GM21515 (cell line): Measurements from ENCODE around the gene LHFPL5.

Experiments
- ATAC-seq: cut with Tn5 transposase; IDR thresholded peaks from one replicate; pipeline ENCODE4 v1.9.1; 2021; ENCODE audit not compliant: unreplicated experiment

Gene LHFPL5

DNA sequence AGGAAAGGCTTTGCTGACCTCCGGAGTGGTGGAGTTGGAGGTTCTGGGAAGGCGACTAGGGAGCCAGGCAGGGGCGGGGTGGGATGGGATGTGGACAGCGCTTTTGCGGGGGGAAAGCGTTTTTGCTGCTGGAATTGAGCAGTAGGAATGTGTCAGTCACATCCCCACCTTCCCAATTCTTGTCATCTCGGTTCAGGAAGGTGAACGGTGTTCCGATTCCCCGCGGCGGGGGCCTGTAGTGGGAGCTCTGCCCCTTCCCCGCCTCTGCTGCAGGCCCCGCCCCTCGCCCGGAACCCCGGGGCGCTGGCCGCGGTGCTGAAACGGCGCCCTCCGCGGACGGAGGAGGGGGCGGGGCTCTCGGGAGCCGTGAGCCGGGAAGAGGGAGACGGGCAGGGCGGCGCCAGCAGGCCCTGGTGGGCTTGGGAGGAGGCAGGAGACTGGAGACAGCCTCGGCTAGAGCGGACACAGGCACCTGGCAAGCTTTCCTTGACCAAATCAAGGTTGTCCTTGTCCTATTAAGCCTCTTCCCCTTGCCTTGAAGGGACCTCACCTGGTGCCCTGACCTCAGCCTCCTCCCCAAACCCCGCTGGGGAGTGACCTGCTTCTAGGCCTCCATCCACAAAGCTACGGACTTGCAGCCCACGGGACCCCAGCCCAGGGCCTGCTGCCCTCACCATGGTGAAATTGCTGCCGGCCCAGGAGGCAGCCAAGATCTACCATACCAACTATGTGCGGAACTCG lies at the start of gene LHFPL5:
LHFPL5 (plus strand) TSS at position 357 of the 741 bp plus-strand sequence; CDS start at position 676, 319 bp downstream.
- no peak for ATAC-seq

DNA sequence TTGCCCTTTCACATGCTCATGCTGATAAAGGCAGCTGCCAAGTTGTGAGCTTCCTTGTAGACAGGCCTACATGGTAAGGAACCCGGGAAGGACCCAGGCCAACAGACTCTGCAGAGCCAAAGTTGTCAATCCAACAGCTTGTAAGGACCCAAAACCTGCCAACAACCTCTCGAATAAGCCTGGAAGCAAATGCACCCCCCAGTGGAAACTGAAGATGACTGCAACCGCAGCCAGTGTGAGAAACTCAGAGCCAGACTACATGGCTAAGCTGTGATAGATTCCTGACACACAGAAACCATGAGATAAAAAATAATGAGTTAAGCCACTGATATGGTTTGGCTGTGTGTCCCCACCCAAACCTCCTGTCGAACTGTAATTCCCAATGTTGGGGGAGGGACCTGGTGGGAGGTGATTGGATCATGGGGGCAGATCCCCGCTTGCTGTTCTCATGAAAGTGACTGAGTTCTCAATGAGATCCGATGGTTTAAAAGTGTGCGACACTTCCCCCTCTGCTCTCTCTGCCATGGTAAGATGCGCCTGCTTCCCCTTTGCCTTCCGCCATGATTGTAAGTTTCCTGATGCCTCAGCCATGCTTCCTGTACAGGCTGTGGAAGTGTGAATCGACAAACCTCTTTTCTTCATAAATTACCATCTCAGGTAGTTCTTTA lies 47.6 kb upstream of the LHFPL5 start:
- no peak for ATAC-seq

DNA sequence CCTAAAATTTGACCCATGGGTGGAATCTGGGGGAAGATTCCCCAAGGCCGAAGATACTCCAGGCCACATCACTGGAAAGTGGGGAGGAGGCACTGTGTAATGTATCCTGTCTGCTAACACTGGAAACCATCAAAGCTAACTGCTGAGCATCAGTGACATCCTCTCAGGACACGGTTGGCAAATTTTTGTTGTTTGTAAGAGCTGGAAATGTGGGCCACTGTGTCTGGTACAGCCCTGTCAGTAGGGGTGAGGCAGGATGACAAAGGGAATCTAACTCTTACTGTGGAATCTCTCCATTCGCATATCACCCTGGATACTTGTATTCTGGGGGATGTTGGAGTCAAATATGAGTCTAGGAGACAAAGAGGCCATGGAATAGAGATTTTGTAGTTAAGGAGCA lies 45.7 kb upstream of the LHFPL5 start:
- no peak for ATAC-seq

DNA sequence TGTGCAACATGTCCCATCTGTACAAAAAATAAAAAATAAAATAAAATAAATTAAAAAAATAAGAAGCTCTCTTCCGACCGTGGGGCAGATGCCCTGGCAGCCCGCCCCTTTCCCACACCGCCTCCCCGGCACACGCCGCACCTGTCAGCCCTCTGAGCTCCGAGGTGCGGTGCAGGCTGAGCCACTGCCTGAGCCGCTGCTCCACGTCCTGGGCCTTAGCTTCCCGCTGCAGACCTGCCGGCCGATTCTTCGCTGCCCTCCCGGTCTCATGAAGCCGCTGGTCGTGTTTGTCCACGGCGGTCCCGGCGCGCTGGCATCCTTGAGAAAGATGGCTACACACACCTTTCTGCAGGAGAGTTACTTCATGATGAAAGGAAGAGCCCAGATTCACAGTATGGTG lies 39.4 kb upstream of the LHFPL5 start:
- ATAC-seq: no peak

DNA sequence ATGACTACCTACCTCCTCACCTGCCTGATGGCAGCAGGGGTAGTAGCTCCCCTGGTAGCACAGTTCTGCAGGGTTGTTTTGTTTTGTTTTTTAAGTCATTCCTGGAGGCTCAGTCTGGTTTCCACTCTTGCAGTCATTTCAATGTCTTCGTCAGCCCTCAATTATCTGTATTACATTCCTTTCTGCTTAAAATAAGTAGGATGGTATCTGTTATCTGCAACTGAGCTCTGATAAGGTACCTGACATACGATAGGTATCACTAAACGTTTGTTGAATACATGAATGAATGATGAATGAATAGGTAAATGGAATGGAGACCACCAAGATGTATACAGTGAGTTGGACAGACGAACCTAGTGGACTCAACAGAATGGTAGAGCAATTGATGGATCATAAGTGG lies 35.9 kb upstream of the LHFPL5 start:
- no peak for ATAC-seq

DNA sequence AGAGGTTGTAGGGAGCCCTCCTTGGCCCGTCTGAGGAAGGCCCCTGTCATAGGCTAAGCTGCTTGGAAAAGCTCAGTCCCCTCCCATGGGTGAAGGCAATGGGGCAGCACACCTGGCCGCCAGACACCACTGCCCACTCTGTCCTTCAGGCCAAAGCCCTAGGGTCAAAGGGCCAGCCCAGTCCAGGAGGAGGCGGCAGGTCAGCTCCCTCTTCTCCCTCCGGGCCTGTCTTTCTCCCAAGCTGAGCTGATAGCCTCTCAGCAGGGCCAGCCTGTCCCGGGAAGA lies 33.9 kb upstream of the LHFPL5 start:
- no peak for ATAC-seq

DNA sequence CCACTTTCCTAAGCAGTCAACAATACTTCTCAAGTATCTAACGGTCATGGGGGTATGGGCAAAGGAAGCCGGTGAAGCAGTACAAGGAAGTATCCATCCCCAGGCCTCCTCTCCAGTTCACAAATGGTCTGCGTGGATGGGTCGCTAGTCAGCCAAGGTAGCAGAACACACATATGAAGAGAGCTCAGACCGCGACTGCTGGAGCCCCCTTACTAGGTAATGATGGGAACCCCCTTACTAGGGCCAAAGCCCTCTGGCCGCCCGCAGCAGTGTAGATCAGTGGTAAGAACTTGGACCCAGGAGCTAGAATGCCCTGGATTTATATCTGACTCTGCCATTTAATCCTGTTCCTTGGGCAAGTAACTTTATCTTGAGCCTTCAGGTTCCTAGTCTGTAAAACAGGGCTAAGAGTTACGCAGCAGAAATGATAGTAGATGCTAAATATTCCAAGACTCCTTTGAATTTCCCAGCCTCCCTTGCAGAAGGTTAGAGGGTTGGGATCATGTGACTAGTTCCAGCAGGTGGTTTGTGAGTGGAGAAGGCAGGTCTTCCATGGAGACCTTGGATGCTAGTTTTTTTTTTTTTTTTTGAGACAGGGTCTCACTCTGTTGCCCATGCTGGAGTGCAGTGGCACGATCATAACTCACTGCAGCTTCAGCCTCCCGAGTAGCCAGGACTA lies 30.9 kb upstream of the LHFPL5 start:
- ATAC-seq: no peak

DNA sequence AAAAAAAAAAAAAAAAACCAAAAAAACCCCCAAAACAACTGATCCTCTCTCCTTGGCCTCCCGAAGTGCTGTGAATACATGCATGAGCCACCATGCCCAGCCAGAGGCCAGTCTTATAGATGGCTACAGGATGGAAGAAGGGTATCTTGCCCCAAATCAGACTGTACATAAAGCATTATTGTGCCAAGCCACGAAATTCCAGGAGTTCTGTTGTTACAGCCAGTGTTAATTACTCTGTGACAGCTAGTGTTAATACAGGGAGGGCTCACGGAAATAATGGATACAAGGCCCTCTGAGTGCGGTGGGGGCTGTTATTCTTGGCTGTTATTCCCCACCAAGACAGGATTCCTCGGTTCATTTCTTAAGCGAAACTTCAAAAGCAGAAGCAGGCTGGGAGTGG lies 30.1 kb upstream of the LHFPL5 start:
- no peak for ATAC-seq

DNA sequence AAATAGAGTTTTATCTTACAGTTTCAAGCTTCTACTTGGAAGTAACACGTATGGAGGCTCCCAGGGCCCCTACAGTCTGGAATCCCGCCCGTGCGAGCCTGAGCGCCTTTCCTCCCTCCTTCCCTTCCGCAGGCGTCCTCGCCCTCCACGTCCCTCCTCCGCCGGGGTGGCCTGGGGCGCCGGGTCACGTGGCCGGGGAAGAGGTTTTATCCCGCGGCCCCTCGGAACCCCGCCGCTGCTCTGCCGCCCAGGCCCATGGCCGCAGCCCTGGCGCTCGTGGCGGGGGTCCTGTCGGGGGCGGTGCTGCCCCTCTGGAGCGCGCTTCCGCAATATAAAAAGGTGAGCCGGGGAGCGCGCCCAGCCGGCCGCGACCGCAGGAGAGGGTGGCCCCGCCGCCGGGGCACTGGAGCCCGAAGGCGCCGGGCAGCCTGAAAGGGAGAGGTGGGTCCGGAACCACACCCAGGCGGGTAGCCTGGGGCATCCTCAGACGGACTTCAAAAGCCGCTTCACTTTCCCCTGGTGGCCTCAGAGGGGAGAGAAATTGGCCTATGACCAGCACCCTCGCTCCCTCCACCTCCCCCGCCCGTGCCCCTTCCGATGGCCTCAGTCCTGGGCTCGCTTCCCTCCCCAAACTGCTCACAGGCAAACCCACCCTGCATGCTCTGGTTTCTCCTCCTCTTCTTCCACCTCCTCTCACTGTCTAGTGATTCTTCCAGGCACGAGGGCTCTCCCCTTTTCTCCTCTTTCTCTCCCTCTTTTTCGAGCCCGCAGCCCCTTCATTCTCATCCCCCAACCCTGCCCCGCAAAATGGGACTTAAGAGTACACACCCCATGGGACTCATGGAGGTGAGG lies 28.6 kb upstream of the LHFPL5 start, which contains the start of gene CLPSL2:
CLPSL2 (plus strand) TSS at position 235 of the 852 bp plus-strand sequence; CDS start at position 256, 21 bp downstream.
- ATAC-seq: no peak

DNA sequence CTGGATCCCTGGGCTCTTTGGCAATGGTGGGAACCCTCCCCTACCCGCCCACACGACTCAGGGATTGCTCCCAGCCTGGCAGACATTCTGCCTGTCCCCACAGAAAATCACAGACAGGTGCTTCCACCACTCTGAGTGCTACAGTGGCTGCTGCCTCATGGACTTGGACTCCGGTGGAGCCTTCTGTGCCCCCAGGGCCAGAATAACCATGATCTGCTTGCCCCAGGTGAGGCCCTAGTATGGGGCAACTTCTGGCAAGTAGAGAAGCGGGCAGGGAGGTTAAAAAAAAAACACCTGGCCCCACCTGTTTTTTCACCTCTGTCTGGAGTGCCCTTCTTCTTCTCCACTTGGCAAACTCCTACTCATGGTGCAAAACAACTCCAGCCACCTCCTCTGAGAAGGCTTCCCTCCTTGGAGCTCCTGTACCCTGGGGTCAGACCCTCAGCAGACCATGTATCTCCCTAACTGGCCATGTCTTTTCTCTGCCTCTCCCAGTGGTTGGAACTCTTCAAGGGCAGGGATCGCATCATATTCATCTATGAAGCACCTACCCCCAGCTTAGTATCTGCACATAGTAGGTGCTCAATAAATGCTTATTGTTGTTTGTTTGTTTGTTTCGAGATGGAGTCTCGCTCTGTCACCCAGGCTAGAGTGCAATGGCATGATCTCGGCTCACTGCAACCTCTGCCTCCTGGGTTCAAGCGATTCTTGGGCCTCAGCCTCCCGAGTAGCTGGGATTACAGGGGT lies 27.6 kb upstream of the LHFPL5 start:
- ATAC-seq: no peak

DNA sequence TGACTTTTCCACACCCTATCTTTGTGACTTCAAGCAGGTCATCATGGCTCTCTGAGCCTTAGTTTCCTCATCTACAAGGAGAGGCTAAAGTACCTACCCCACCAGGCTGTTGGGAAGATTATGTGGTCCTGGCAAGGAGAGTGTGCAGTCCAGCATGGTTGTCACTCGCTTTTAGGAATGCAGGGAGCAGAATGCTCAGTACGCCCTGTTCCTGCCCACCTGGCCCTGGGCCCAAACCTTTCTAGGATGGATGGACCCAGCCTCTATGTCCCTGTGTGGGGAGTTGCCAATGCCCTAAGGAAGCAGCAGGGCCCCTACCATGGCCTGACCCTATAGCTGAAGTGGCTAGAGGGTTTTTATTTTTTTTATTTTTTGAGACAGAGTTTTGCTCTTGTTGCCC lies 26.7 kb upstream of the LHFPL5 start:
- ATAC-seq: no peak

DNA sequence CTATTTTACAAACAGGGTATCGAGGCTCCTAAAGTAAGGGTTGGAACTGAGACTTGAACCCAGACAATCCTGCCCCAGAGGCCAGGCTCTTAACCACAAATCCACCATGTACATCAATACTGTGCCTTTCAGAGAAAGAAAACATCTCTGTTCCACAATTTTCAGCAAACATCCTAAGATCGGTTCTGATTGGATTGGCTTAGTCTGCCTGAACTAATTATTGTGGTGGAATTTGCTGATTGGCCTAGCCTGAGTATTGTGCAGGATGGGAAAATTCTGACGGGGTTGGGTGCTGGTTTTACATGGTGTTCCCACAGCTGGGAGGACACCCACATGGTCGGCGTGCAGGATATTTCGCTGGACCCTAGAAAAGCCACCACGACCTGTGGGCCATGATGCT lies 24.4 kb upstream of the LHFPL5 start, which contains the start of gene CLPSL1:
CLPSL1 (plus strand) TSS at position 301 of the 400 bp plus-strand sequence; CDS start at position 393, 92 bp downstream.
- no peak for ATAC-seq

DNA sequence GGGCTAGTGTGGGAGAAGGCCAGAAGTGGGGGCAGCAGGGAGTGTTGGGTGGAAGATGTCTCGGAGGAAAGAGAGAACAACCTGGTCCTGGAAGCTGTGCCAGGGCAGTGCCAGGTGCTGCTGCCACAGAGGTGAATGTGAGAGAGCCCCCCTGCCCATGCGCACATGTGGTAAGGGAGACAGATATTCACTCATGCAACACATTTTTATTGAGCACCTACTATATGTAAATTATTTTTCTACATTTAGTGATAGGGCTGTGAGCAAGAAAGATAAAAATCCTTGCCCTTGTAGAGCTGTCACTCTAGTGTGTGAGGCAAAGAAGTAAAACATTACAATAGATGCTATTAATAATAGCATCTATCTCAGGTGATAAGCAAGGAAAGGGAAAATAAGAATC lies 23.9 kb upstream of the LHFPL5 start:
- ATAC-seq: no peak

DNA sequence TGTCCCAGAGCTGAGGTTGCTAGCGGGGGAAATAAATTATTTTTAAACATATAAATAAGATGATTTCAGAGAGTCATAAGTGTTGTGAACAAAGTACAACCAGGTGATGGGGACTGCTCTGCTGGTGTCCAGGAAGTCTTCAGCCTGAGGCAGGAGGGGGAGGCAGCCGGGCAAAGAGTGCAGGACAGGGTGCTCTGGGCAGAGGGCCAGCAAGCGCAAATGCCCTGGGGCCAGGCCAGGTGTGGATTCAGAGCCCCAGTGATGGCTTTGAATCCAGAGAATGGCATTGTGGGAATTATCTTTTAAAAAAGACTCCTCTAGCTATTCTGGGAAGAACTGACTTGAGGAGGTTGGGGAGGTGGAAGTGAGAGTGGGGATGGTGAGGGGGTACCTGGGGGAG lies 22.7 kb upstream of the LHFPL5 start:
- no peak for ATAC-seq

DNA sequence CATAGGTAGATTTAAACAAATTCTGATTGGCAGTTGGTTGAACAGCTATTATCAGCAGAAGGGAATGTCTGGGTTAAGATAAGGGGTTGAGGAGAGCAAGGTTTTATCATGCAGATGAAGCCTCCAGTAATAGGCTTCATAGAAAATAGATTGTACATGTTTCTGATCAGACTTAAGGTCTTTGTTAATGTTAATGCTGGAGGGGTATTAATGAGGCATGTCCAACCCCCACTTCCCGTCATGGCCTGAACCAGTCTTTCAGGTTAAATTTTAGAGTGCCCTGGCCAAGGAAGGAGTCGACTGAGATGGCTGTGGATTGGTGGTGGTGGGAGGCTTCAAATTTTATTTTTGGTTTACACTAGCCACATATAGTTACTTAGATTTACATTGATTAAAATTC lies 21.0 kb upstream of the LHFPL5 start:
- ATAC-seq: no peak

DNA sequence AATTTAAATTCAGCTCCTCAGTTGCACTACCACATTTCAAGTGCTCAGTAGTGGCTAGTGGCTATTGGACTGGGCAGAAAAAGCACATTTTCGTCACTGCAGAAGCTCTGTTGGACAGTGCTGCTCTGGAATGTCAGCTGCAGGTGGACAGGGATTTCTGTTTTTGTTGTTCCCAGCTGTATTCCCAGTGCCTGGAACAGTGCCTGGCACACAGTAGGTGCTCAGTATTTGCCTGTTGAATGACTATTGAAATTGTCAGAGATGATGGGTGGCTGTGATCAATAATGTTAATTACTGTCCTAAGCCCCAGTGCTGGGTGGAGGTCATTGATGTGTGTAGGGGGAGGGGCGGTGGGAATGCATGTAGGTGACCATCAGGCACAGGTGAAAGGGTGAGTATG lies 18.9 kb upstream of the LHFPL5 start:
- no peak for ATAC-seq

DNA sequence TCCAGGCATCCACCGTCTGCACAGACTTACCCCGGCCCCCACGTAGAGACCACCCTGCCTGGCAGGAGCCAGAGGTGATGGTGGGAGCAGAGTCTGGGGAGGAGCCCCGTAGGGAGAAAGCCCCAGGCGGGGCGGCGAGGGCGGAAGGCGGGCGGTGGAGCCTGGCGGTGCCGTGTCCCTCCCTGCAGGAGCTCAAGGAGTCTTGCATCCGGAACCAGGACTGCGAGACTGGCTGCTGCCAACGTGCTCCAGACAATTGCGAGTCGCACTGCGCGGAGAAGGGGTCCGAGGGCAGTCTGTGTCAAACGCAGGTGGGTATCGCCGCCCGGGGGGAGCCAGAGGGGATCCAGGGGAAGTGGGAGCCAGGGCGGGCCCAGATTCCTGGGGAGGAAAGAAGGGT lies 18.3 kb upstream of the LHFPL5 start:
- ATAC-seq: no peak

DNA sequence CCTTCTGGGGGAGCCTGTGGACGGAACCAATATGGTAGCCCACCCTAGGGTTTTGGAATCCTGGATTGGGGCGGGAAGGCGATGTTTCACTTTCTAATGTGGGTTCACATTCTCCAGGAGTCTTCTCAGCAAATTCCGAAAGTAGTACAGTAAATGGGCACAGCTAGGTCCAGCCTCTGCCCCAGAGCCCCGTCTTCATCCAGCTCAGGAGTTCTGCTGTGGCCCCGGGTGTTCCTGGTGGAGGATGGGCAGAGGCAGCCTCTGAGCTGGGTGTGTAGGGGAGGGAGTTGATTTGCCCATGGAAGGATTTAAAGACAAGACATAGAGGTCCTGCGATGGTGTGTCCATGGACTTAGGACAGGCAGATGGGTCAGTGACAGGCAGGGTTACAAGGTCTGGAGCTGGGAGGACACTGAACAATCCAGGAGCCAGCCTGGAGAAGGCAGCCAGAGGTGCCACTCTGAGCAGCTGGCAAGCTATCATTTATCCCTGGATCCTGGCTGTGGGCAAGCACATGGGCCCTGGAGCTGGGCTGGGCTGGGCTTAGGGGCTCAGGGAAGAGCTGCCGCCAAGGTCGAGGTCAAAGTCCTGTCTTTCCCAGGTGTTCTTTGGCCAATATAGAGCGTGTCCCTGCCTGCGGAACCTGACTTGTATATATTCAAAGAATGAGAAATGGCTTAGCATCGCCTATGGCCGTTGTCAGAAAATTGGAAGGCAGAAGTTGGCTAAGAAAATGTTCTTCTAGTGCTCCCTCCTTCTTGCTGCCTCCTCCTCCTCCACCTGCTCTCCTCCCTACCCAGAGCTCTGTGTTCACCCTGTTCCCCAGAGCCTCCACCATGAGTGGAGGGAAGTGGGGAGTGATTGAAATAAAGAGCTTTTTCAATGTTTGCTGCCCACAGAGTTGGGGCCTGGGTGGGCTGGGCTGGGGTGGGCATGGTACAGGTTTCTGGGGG lies 17.6 kb upstream of the LHFPL5 start:
- ATAC-seq: no peak

DNA sequence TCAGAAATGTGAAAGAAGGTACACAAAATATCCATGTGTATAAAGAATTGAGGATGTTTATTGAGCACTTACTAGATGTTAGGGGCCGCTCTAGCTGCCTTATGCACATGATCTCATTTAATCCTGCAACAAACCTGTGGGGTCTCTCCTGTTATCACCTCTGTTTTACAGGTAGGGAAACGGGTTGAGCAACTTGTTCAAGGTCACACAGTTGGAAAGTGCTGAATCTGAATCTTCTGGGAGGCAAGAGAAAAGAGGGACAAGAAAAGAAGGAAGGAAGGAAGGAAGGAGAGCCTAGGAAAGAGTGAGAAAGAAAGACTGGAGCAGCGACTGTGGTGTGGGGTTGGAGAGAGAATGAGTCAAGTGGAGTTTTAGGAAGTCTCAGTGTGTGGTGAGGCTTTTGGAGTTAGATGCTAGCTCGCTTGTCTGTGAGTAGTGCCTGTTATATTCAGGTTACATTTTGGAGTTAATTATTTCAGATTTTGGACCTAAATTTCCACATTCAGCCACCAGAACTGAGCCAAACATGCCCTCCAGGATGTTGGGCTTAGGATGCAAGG lies 16.6 kb upstream of the LHFPL5 start:
- no peak for ATAC-seq
